B cell (primary cell): ENCODE results near the gene VSTM2B.

Source experiments
- CTCF ChIP-seq: fragments of 200-600 bp; IDR thresholded peaks from one replicate; pipeline ENCODE4 v1.8.0; 2022; ENCODE audit warnings: antibody characterized with exemption, mild to moderate bottlenecking
- EZH2 ChIP-seq: IDR thresholded peaks from 2 replicates; pipeline ENCODE4 v1.6.1; 2012; ENCODE audit warnings: borderline replicate concordance, low read depth, mild to moderate bottlenecking, moderate library complexity, low read length; ENCODE audit not compliant: insufficient read depth, poor library complexity, severe bottlenecking

GRCh38 chr19:29542327-29542726, 16.5 kb downstream of the VSTM2B start:
- TF ChIP-seq EZH2 = no peak
- no peak for TF ChIP-seq CTCF
